Islet of Langerhans (tissue), 1 donor: ENCODE results near the gene ZBTB47.

Source experiments
- FAIRE-seq: peaks from one replicate; lab custom pipeline; 2011; peaks lifted over from hg19 to GRCh38; lab: Jason Lieb, UNC

The ZBTB47 gene

DNA sequence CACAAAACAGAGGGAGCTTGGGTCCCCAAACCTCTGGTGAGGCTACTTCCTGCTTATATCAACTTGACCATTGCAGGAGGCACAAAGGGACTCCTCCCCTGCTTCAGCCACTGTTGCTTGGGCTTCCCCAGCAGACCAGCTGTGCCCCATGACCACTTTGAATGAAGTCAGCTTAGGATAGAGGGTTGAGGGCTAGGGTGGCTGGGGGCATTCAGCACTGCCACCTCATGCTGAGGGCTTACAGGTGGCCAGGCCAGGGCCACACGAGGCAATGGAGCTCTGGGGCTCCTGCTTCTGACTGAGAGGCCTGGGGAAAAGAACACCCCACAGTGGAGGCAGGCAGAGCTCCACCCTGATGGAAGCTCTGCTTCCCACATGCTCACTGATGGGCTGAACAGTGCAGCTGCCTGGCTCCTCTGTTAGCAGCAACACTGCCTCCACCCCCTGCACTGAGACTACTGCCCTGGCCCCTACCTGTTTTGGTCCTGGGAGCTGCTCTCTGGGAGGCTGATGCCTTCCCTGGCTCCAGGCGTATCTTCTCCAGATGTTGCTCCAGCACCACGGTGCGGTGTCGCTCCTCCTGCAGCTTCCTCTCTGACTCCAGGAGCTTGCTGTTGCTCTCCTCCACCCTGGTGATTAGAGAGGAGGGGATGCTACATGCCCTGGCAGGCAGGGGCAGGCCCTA, 59.3 kb downstream of the ZBTB47 start:
- FAIRE-seq: no peak

DNA sequence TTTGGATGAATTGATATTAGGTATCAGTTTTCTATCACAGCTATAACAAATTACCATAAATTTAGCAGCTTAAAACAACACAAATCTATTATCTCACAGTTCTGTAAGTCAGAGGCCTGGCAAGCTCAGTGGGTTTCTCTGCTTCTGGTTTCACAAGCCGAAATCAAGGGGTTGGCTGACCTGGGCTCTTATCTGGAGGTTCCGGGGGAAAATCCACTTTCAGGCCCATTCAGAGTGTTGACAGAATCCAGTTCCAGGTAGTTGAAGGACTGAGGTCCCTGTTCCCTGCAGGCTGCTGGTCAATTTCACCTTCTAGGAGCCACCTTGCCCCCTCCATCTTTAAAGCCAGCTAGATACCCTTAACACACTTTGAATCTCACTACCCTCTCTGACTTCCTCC, 60.2 kb downstream of the ZBTB47 start:
- FAIRE-seq: no peak

DNA sequence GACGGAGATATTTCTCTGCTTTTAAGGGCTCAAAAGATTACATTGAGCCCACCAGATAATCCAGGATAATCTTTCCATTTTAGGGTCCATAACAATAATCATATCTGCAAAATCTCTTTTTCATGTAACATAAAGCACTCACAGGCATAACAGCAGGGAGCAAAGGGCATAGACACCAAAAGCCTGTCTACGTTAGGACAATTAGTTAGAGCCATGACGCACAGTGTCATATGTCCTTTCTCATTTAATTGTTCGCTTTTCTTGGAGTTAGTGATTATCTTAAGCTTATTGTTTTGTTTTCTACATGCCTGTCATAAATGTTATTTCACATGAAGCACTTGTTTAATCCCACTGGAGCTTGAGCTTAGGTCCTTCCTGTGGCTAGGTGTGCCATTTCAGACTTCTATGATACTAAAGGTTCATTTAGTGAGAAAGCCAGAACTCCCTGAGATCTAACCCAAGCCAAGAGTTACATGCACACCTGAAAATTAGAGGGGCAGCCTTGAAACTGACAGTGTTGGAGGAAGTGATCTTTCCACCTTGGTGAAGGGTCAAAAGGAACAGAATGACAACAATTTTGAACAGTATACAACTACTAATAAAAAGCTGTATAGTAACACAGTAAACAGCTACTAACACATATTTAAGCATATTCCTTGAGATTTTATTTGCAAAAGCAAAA, 60.8 kb downstream of the ZBTB47 start:
- no peak for FAIRE-seq
